Stimulated activated CD8-positive, alpha-beta memory T cell treated with anti-CD3 and anti-CD28 coated beads, Interleukin-7, amount 100 ng/mL, for 1 hour (primary cell): ENCODE data around the gene MTG2.

ENCODE experiments used
- DNase-seq, 2 donors: peaks; one replicate each; pipeline ENCODE4 v3.0.0-alpha.2; 2020; ENCODE audit warnings: low read depth in 2 of 2

The MTG2 gene

GRCh38 chr20:62182469-62183425 is at the start of gene MTG2:
Gene MTG2 (plus strand): TSS chr20:62183028. CDS start chr20:62193421, 10,393 bp downstream.
- peak; percentile 88 to 91 for DNase-seq

GRCh38 chr20:62133051-62133845 is 49.6 kb upstream of the MTG2 start:
- no peak for DNase-seq

GRCh38 chr20:62133864-62134263 is 49.0 kb upstream of the MTG2 start:
- DNase-seq, result no peak

GRCh38 chr20:62134735-62135231 is 48.0 kb upstream of the MTG2 start:
- DNase-seq, result no peak

- DNase-seq, result no peak
Observed at GRCh38 chr20:62135573-62136266, 47.1 kb upstream of the MTG2 start.

- DNase-seq, result peak in 1 of 2 donors; percentile 54
Observed at GRCh38 chr20:62136283-62137091, 46.3 kb upstream of the MTG2 start.

GRCh38 chr20:62137092-62137384 is 45.8 kb upstream of the MTG2 start:
- DNase-seq, result no peak

GRCh38 chr20:62137478-62138203 is 45.2 kb upstream of the MTG2 start:
- no peak for DNase-seq

- no peak for DNase-seq
Observed at GRCh38 chr20:62138204-62138543, 44.7 kb upstream of the MTG2 start.

GRCh38 chr20:62138912-62139311 is 43.9 kb upstream of the MTG2 start:
- no peak for DNase-seq

- DNase-seq, result no peak
Observed at GRCh38 chr20:62139636-62140035, 43.2 kb upstream of the MTG2 start.

- DNase-seq, result no peak
Observed at GRCh38 chr20:62141043-62141396, 41.8 kb upstream of the MTG2 start.

- no peak for DNase-seq
Observed at GRCh38 chr20:62141397-62142251, 41.2 kb upstream of the MTG2 start.

GRCh38 chr20:62142252-62143080 is 40.4 kb upstream of the MTG2 start:
- DNase-seq, result no peak

GRCh38 chr20:62143081-62143956 is 39.5 kb upstream of the MTG2 start, which contains the start of the genes PSMA7 and SS18L1:
Gene PSMA7 (minus strand): TSS chr20:62143394. CDS start chr20:62143303, 91 bp downstream.
Gene SS18L1 (plus strand): TSS chr20:62143769. CDS start chr20:62143821, 52 bp downstream.
- DNase-seq, result peak; percentile 65 to 71

GRCh38 chr20:62143957-62144825 is 38.6 kb upstream of the MTG2 start:
- DNase-seq, result no peak

GRCh38 chr20:62145688-62146018 is 37.2 kb upstream of the MTG2 start:
- DNase-seq, result no peak
